ENCODE data around the gene E2F3.

Gene E2F3

DNA sequence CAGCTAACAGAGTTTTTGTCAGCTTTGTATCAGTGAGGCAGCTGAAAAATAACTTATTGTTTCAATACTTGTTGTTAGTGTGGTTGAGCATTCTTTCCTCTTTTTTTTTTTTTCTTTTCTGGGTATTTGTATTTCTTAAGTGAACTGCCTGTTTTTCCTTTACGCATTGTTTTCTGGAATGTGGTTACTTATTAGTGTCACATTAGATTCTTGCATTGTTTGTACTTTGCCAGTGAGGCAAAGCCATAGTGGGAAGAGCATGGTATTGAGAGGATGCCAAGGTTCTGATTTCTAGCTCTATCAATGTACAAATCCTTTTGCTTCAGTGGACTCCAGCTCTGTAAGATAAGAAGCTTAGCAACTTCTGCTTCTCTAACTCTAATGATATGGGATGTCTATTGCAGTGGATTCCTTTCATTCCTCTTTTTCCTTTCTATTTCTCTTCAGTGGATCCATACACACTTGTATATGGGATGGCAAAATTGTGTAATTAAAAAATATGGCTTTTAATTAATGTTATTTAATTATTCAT lies 136.5 kb downstream of the E2F3 start:
- no peak for DNase-seq

DNA sequence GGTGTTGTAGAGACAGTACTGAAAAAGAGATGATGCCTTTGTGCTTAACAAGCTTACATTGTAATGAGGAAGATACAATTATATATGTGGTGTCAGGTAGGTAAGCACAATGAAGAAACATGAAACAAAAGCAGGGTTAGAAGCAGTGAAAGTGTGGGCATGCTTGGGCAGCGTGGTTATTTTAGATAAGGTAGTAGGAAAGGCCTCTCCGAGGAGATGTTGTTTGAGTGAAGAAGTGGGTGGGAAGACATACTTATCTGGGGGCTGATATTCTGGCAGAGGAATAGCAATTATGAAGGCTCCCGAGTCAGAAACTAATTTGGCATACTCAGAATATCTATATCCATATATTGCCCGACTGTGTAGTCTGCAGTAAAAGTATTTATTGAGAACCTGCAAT lies 137.2 kb downstream of the E2F3 start:
- DNase-seq: no peak

DNA sequence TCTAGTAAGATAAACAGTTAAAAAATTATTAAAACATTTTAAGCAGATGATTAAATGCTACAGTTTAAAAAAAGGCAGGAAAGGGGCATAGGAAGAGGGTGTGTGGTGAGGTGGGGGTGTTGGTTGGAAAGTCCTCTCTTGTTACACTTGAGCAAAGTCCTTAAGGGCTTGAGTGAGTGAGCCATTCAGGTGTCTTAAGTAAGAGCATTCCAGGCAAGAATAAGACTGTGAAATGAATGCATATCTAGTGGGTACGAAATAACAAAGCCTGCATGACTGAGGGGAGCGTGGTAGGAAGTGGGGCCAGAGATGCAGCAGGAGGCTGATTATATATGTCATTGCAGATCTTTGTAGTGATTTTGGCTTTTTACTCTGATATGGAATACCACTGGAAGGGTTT lies 137.7 kb downstream of the E2F3 start:
- DNase-seq: no peak

DNA sequence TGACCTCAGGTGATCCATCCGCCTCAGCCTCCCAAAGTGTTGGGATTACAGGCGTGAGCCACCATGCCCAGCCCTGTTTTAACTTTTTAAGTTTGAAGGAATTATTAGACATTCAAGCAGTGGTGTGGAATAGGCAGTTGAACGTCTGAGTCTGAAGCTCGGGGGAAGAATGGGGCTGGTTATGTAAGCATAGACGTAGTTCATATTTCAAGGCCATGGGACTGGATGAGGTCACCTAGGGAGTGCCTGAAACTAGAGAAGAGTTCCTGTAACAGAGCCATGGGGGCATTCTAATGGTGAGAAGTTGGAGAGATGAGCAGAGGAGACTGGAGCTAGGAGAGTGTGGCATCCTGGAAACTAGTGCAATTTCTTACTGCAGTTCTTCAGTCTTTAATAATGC lies 139.0 kb downstream of the E2F3 start:
- no peak for DNase-seq

DNA sequence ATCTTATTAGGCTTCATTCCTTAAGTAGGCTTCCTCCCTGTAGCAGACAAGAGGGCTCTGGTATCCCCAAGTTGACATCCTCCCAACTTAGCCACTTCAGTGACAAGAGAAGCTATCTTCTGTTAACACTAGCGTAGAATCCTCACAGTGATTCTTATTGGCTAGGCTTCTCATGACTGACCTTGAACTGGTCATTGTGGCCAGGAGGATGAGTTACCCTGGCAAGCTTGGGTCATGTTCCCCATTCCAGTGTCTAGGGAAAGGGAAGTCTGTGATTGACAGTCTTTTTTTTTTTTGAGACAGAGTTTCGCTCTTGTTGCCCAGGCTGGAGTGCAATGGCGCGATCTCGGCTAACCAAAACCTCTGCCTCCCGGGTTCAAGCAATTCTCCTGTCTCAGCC lies 139.7 kb downstream of the E2F3 start:
- no peak for DNase-seq

DNA sequence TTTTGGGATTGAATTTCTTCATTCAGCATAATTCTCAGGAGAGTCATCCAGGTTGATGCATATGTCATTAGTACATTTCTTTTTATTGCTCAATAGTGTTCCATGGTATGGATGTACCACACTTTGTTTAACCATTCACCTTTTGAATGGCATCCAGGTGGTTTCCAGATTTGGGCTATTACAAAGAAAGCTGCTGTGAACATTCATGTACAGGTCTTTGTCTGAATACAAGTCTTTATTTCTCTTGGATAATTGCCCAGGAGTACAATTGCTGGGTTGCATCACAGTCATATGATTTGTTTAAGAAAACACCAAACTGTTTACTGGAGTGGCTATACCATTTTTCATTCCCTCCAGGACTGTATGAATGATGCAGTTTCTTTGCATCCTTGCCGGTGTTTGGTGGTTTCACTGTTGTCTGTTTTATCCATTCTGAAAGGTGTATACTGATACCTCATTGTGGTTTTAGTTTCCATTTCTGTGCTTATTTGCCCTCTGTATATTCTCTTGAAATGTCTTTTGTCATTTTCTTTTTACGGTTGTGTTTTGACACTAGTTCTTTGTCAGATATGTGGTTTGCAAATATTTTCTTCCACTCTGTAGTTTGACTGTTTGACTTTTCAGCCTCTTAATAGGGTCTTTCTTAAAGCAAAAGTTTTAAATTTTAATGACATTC lies 141.4 kb downstream of the E2F3 start:
- DNase-seq: peak; percentile 80

Data from activated CD4-positive, alpha-beta T cell treated with anti-CD3 and anti-CD28 coated beads, Interleukin-2, amount 50 U/mL, for 16 hours (primary cell).